Panc1 (cell line): ENCODE results near the gene NARS2.

ENCODE experiments used
- REST ChIP-seq, 2 experiments: IDR thresholded peaks; 2 replicates each; pipeline ENCODE4 v1.6.1; 2011 to 2012; ENCODE audit warnings: low read depth in 2 of 2, control low read depth in 1 of 2, low read length in 1 of 2, mild to moderate bottlenecking in 1 of 2, moderate library complexity in 1 of 2; ENCODE audit not compliant: insufficient read depth in 1 of 2
- TF ChIP-seq, protein P1 (sequence below): fragments of 450-650 bp; IDR thresholded peaks from 2 replicates; pipeline ENCODE4 v1.5.1; 2017; ENCODE audit warnings: mild to moderate bottlenecking

- TF ChIP-seq, protein P1, sequence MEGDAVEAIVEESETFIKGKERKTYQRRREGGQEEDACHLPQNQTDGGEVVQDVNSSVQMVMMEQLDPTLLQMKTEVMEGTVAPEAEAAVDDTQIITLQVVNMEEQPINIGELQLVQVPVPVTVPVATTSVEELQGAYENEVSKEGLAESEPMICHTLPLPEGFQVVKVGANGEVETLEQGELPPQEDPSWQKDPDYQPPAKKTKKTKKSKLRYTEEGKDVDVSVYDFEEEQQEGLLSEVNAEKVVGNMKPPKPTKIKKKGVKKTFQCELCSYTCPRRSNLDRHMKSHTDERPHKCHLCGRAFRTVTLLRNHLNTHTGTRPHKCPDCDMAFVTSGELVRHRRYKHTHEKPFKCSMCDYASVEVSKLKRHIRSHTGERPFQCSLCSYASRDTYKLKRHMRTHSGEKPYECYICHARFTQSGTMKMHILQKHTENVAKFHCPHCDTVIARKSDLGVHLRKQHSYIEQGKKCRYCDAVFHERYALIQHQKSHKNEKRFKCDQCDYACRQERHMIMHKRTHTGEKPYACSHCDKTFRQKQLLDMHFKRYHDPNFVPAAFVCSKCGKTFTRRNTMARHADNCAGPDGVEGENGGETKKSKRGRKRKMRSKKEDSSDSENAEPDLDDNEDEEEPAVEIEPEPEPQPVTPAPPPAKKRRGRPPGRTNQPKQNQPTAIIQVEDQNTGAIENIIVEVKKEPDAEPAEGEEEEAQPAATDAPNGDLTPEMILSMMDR = peak; percentile 79
- TF ChIP-seq REST (IDR thresholded peaks at IDR 0.05; ENCODE audit: insufficient read depth in 1 of 2, low read depth in 2 of 2, low read length in 1 of 2) = no peak
Measured at GRCh38 chr11:78432058-78432515, 142.6 kb downstream of the NARS2 start.
